GM21528 (cell line): ENCODE results near the gene SERPINA9.
"Not testable (repeated sequence)": the region's sequence is repeated elsewhere in the genome, so short reads cannot be mapped to it uniquely, and the experiment has no call there.

Experiments used
- ATAC-seq: cut with Tn5 transposase; IDR thresholded peaks from one replicate; pipeline ENCODE4 v1.9.1; 2021; ENCODE audit warnings: mild to moderate bottlenecking, moderate library complexity; ENCODE audit not compliant: unreplicated experiment, low FRiP score

SERPINA9 gene

GRCh38 chr14:94476023-94476422 is at the start of gene SERPINA9:
Gene SERPINA9 (minus strand): TSS chr14:94476197. CDS start chr14:94469840, 6,357 bp downstream.
- no peak for ATAC-seq

GRCh38 chr14:94524093-94524492 is 48.1 kb upstream of the SERPINA9 start:
- ATAC-seq: no peak

DNA sequence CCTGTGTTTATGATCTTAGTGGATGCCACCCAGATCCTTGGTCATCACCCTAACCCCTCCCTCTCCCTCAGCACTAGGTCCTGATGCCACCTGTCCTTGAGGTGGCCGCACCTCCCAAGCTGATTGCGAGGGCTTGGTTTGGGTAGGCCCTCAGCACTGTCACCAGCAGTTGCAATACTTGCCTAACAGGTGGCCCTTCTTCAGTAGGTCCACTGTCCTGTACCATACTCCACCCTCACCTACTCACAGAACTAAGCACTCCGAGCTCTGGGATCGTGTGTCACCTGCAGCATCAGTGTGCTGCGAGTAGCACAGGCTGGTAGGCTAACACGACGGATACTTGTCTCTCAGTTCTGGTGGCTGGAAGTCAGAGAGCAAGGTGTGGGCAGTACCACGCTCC is 47.3 kb upstream of the SERPINA9 start:
- ATAC-seq: no peak

DNA sequence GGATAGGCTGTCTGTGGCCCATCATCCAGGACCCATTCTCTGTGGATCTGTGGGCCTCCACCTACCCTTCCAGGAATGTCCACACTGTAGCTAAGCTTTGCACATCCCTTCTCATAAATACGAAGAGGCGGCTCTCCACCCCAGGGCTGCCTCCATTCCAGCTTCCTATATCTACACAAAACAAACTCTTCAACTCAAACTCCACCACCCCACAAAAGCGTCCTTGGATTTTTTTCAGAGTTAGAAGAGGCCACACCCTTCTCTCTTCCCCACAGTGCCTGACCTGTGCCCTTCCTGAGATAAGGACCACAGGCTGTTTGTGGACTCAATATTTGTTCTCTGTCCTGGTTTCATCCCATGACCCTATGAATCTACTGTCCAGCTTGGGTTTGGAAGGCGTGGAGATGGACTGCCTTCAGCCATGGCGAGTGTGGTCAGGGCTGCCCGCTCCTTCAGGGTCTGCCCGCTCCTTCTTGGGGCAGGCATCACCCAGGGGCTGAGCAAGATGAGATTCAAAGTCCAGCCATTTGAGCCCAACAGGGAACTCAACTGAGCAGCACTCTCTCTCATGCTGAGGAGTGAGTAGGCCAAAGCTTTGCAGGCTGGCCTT is 46.2 kb upstream of the SERPINA9 start:
- no peak for ATAC-seq

- no peak for ATAC-seq
Observed at GRCh38 chr14:94521375-94522114, 45.5 kb upstream of the SERPINA9 start.

DNA sequence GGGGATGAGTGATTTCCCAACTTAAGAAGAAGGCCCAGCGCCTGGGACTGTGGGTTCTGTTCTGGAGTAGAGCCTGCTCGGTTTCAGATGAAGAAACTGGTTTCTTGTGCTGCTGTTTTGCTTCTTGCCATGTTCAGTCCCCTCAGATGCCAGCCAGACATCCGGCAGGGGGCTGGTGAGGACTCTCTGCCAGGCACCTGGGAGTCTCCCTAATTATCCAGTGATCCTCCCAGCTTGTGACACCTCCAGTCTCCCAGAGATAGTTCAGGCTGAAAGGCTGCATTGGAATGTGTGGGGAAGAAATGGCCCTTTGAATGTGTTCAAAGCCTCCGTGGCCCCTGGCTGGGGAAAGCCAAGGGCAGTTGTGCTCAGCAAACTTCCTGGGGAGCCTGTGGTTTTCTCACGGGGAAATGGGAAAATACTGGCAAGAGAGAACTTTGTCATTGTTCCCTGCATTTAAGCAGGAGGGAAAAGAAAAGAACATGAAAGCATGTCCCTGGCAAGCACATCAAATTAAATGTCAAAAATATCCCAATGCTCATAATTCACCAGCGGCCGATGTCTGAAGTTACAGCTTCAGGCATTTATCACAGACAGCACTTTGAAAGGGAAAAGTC is 41.8 kb upstream of the SERPINA9 start:
- no peak for ATAC-seq

DNA sequence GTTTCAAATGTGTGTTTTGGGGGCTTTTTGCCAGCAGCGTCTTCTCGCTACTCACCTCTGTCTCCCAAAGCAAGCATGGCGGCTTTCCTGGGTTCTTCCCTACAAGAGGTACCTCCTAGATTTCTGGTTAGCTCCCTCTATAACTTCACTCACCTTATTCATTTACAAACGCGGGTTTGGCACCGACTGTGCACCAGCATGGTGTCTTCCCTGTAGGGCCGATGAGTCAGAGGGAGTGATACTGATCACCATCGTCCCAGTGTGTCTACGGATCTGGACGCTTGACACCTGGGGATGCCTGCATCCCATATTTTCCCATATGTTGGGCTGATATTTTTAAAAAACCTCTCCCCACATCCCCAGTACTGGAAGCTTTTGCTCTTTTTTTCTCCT is 41.2 kb upstream of the SERPINA9 start:
- ATAC-seq: no peak

GRCh38 chr14:94515856-94516255 is 39.9 kb upstream of the SERPINA9 start:
- no peak for ATAC-seq

DNA sequence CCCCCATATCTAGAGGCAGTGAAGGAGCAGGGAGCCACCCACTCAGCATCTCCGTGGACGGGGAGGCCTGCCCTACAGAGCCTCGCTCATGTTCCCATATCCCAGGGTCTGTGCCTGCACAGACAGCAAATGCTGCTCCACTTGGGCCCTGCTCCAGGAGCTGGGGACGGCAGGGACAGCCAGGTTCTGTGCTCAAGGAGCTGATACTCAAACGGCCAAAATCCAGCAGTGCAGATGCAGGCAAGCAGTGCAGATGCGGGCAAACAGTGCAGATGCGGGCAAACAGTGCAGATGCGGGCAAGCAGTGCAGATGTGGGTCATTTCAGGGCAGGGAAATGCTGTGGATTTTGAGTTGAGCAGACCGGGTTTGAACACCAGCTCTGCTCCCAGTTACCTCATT is 39.4 kb upstream of the SERPINA9 start:
- ATAC-seq: no peak

- ATAC-seq: no peak
Observed at GRCh38 chr14:94514351-94514750, 38.4 kb upstream of the SERPINA9 start.

DNA sequence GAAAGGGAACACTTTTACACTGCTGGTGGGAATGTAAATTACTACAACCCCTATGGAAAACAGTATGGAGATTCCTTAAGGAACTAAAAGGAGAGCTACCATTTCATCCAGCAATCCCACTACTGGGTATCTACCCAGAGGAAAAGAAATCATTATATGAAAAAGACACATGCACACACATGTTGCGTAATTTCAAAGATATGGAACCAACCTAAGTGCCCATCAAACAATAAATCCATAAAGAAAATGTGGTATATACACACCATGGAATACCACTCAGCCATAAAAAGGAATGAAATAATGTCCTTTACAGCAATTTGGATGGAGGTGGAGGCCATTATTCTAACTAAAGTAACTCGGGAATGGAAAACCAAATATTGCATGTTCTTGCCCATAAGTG is 34.5 kb upstream of the SERPINA9 start:
- not testable (repeated sequence) for ATAC-seq

DNA sequence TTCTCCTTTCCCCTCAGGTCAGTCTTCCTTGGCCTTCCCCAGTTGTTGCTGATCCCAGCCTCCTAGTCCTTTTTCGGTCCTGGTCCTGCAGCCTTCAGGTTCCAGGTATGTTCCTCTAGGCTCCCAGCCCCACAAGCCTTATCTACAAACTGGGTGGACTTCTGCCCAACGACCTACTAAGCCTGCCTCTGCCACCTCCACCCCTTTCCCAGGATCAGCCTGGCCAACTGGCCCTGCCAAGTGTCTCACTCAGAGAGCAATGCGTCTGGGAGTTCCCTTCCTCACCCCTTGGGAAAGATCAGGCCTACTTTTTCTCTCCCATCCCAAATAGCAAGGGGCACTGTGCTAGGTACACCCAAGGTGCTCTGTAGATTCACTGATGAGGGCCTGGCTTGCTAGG is 33.4 kb upstream of the SERPINA9 start, which contains the start of gene SERPINA12:
SERPINA12 (minus strand) TSS at position 114 of the 400 bp plus-strand sequence. CDS start 11,072 bp downstream, outside the sequence.
- ATAC-seq: no peak

DNA sequence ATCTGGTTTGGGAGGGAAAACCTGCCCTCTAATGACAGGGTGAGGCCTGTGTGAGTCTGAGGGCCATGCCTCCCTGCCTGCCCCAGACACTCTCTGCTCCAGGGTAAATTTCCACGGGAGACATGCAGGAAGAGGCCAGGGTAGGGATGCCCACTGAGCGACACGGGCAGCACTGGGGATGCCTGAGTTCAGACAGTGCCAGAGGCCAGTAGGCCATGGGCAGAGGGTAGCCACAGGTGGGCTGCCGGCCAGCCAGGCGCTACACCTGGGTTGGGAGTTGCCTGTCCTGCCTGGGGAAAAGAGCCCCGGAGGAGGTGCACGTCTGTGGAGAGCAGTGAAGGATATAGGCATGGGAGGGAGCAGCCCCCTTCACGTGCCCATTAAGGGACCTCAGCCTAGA is 29.6 kb upstream of the SERPINA9 start:
- no peak for ATAC-seq

DNA sequence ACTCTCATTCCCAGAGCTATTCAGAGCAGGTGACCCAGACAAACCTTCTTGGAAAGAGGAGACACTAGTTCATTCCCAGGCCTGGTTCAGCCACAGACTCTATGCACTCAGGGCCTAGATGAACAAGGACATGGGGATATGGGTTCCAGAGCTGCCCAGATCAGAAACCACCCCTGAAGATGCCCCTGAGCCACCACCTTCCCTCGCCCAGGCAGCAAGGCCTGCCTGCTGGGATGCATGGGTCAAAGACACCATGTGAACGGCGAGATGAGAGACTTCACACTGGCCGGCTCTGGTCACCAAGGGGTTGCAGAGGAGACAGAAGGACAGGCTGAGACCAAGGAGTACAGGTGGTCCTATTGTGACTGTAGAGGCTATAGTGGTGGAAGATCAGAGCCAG is 29.2 kb upstream of the SERPINA9 start:
- no peak for ATAC-seq

- no peak for ATAC-seq
Observed at GRCh38 chr14:94501588-94502516, 25.9 kb upstream of the SERPINA9 start.

DNA sequence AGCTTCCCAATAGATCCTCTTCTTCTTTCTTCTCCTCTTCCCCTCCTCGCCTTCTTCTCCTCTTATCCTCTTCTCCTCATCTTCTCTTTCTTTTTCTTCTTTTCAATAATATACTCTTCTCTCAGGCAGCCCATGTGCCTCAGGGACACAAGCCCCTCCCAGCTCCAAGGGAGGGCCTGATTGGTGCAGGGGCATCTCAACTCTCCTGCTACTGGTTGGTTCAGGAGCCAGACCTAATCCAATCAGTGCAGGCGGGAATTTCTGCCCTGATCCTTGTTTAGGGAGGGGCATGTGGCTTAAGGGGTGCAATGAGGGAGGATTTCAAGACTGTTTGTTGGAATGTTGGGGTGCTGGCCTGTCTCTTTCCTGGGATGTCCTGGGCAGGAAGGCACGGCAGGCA is 24.3 kb upstream of the SERPINA9 start:
- ATAC-seq: no peak

DNA sequence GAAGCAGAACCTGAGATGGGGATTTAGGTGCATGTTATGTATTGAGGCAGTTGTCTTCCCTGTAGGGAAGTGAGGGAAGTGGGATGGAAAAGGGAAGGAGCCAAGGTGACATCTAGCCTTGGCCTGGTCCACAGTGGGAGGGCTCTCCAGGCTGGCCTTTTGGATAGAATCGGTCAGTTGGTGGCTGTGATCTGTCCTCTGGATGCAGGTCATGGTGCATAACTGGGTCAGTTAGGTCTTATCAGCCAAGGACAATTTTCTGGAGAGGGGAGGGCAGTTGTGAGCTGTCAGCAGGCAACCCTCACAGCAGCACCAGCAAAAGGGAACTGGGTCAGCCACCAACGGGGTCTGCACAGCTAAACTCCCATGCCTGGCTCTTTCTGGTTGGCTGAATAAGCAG is 23.7 kb upstream of the SERPINA9 start:
- no peak for ATAC-seq

DNA sequence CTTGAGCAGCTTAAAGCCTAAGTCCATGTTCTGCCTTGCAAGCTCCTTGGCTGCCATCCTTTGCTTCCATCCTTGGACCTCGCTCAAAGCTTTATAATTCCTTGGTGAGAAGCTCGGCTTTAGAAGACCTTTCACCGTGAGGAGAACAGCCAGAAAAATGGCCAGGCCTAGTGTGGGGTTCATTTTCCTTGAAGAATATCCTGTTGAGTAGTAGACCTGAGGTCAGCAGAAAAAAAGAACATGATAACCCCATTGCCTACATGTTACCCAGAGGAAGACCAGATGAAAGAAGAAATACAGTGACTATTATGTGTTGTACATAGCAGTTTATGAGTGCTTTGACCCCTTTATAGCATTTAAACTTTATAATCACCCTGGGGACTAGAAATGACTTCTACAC is 22.2 kb upstream of the SERPINA9 start:
- no peak for ATAC-seq

DNA sequence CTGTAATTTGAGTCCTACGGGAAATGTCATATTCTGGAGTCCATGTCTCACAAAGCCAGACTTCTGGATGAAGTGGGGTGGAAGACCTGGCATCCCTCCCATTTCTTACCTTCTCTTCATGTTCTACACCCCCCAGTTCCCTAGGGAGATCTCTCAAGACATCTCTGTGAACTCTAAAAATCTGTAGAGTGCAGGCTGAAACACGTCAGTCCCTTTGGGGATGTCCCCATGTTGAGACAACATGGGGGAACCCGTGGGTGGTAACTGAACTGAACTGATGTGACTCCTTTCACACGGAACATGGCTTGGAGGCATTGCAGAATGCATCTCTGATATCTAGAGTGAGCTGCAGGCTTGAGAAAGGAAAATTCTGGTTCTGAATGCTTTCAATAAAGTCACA is 18.1 kb upstream of the SERPINA9 start:
- ATAC-seq: no peak

DNA sequence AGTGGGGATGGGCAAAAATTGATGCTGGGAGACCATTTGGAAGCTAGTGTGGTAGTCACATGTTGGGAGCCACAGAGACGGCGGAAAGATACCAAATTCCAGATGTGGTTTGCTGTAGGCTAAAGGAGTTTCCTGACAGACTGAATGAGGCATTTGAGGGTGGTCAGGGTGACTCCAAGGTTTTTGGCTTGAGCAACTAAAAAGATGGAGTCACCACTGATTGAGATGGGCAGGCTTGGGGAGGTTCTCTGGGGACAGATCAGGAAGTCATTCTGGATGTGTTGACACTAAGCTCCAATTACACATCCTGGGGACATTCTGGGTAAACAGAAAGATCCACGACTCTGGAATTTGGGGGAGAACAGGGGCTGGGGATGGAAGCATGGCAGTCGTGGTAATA is 15.5 kb upstream of the SERPINA9 start:
- ATAC-seq: no peak

- ATAC-seq: no peak
Observed at GRCh38 chr14:94489336-94489735, 13.3 kb upstream of the SERPINA9 start.
